Fibroblast of the aortic adventitia (primary cell): ENCODE data around the gene HOXB5. TPM values are rescaled to one million over a fixed set of nuclear protein-coding genes. Genes with fewer than 3 reads are reported as not detected.

Experiments
- DNase-seq: peaks from one replicate; pipeline ENCODE4 v3.0.0-alpha.2; 2010; ENCODE audit warnings: low read depth
- H3K4me3 ChIP-seq: 2 replicates; pipeline ENCODE4 v1.5.1; 2011; ENCODE audit warnings: low read depth, mild to moderate bottlenecking, control low read depth, low read length, moderate library complexity
- total RNA-seq: library from RNA; depleted of rRNA; stranded (reverse); fragments of >200 nt; gene quantifications from 2 replicates; pipeline ENCODE4 v1.2.3, GENCODE V29; 2012; ENCODE audit warnings: low replicate concordance
- TF ChIP-seq, protein P1 (sequence below): IDR thresholded peaks from 2 replicates; pipeline ENCODE4 v1.5.1; 2011; ENCODE audit warnings: mild to moderate bottlenecking, low read length, control low read depth, inconsistent platforms; ENCODE audit not compliant: insufficient read depth

Gene HOXB5
- total RNA-seq, 1 donor, result 0.27 TPM

DNA sequence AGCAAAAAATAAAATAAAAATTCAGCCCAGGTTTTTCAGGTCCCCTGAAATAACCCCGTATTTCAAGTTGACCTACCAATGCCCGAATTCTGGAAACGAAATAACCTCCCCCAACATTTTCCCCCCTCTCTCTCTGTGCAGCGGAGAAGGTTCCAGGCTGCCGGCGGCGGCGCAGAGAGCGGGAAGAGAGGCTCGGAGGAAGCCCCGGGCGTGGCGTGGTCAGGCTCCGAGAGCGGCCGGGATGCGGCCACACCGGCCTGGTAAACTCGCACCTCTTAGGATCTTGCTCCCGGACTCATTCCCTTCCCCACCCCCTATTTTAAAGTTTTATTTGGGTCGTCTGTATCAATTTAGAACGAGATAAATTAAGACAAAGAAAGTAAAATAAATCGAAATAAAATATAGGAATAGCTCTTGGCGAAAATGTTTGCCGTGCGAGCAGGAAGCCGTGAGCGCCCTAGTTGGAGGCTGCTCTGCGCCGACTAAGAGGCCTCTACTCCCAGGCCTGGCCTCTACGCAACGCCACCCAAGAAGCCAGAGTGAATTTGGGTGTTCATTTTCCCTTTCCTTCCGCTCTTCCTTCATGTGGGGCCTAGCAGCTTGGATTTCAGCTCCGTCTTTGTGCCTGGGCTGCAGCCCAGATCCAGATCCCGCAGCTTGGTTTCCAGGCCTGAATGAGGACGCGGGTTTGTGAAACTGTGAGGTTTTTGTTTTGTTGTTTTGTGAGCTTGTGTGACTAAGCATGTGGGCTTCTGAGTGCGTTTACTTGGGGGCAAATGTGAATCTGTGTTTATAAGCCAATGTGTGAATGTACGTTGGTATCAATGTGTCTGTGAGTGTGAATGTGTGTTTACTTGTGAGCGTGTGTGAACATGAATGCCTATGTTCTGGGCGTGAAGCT is 12.7 kb upstream of the HOXB5 start:
- H3K4me3 ChIP-seq, result no peak overlapping the region
- TF ChIP-seq, protein P1, sequence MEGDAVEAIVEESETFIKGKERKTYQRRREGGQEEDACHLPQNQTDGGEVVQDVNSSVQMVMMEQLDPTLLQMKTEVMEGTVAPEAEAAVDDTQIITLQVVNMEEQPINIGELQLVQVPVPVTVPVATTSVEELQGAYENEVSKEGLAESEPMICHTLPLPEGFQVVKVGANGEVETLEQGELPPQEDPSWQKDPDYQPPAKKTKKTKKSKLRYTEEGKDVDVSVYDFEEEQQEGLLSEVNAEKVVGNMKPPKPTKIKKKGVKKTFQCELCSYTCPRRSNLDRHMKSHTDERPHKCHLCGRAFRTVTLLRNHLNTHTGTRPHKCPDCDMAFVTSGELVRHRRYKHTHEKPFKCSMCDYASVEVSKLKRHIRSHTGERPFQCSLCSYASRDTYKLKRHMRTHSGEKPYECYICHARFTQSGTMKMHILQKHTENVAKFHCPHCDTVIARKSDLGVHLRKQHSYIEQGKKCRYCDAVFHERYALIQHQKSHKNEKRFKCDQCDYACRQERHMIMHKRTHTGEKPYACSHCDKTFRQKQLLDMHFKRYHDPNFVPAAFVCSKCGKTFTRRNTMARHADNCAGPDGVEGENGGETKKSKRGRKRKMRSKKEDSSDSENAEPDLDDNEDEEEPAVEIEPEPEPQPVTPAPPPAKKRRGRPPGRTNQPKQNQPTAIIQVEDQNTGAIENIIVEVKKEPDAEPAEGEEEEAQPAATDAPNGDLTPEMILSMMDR, result no peak

DNA sequence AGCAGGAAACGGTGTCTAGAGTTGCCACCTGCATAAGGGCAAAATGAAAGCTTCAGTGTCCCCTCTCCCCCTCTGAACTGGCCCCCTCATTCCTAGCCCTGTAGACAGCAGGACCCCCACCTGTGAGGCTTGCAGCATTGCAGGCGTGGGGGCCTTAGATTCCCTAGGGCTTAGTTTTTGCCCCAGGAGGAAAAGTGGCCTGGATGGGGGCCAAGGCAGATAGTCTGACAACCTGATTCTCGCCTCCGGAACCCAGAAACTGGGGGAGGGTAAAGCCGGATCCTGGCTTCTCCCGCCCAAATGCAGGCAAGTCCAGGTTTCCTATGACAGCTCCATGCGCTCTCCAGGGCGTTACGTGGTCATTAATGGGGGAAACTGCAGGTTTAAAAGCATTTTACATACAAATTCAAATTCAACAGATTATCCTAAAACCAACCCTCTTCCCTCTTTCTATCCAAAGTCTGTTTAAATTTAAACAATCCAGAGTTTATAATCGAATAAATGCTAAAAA is 11.9 kb upstream of the HOXB5 start:
- TF ChIP-seq, protein P1, result no peak
- DNase-seq, result no peak
- no peak overlapping the region for H3K4me3 ChIP-seq

More for the DNA sequence above, 12.7 kb upstream of the HOXB5 start:
- no peak for DNase-seq

DNA sequence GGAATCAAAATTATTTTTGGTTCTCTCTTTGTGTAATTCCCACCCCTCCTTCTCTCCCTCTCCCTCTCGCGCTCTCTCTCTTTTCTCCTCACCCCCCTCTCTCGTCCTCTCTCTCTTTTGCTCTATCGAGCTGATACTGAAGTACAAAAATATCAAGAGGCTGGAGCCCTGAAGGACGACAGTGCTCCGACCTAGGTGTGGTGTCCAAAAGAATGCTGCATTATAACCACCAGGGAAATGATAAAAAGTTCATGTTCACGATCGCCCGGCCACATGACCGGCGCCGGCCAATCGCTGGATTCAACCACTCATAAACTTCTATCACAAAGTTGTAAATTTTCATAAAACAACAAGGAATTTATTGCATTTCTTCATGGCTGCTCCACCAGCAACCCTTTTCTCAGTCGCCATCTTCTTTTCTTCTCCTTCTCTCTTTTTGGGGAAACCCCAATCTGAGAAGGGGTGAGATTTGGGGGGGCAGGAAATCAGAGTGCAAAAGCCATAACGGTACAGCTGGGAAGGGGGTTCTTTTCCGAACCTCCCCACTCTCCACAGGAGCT is 11.3 kb upstream of the HOXB5 start, which contains the start of gene HOXB6:
Gene HOXB6 (minus strand): TSS at position 217 of the 560 bp plus-strand sequence. CDS start 6,836 bp downstream, outside the sequence.
- peak within 1 kb of the TSS; percentile 58 for H3K4me3 ChIP-seq
- DNase-seq, result no peak
- TF ChIP-seq, protein P1, result no peak

DNA sequence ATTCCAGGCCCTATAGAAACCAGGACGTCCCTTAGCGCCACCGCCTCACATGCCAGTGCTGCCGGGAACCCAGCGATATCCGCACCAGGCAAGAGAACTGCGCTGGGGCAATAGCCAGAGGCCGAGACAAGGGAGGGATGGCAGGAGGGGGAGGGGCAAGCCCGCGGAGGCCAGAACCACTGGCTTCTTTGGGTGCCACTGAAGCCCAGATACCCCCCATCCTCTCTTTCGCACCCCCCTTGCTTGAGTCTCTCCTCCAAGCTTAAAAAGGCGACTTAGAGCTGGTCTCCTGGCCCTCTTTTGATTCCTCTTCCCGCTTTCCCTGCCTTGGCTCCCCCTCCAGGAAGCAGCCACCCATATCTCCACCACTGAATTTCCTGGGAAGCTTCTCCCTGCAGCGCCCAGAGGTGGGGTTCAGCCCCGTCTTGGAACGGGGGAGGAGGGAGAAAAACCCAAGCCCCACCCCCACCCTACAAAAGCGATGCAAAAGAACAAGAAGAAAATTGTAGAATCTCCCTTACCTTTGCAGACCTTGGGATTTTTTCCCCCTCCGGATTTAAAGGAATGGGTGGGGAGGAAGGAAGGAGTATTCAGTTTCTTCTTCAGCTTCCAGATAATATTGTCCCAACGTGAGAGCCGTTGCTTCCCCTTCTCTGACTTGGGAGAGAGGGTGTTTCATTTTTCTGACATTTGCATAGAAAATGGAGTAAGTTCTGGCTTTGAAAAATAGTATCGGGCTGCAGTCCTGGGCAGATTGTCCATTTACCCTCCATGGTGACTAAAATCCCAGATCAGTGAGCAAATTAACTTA is 10.6 kb upstream of the HOXB5 start:
- no peak for DNase-seq
- H3K4me3 ChIP-seq, result peak overlapping the region; percentile 58
- TF ChIP-seq, protein P1, result no peak

DNA sequence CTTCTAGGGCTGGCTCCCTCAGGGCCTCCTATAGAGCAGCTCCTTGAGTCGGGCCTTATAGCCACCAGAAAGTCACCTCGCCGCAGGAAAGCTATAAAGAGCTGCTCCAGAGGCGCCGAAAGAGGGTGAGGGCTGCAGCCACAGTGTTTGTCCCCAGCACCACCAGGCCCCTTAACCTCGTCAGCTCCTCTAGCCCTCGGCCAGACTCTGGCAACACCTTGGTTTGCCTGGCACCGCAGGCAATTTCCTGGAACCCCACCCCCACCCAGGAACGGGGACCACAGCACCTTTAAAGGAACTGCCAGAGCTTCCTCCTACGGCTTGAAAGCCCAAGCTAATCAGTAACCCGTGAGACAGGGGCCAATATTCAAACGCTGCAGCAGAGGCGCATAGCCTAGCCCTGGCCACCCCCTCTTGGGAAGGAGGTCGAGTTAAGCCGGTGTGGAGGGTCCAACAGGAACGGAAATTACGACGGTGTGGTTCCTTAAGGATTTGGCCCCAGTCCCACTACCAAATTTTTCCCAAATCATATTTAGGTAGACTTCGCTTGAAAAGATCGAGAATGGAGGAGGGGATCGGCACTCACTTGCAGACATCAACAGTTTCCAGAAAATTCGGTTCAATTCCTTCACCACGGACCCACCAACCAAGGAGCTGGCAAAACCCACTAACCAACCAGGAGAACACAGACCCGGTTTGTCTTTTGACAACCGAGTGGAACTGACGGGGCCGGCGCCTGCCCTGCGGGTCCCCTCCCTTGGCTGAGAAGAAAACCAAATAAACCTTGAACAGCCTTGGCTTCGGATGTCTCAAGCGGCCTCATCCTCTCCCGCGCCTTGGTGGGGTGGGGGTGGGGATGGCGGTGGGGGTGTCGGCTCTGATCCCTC is 8.2 kb upstream of the HOXB5 start:
- H3K4me3 ChIP-seq, result no peak overlapping the region
- DNase-seq, result no peak
- TF ChIP-seq, protein P1, result no peak

DNA sequence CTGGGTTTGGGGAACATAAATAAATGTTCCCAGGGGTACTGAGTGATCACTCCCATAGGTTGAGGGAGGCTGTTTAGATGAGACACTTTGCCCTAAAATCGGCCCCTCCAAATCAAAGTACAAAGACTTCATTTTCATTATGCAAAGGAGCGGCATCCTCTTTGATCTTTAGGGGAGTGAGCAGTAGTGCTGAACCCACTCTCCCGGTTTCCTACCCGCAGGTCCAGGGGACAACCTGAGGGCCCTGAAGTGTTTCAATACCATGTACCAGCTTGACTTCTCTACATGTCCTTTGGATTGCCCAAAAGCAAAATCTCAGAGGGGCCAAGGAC is 7.6 kb upstream of the HOXB5 start:
- no peak for DNase-seq
- H3K4me3 ChIP-seq, result no peak overlapping the region
- TF ChIP-seq, protein P1, result no peak
